Lower leg skin (tissue), 4 donors: ENCODE results near the gene CD9. TPM values are rescaled to one million over a fixed set of nuclear protein-coding genes. Genes with fewer than 3 reads are reported as not detected.

Source experiments
- DNase-seq, 2 donors: peaks; one replicate each; pipeline ENCODE4 v3.0.0-alpha.2; 2019; ENCODE audit warnings: low spot score in 2 of 2
- H3K4me3 ChIP-seq: fragments of 200-600 bp; sonication (generic); 2 replicates; pipeline ENCODE4 v1.5.1; 2017; ENCODE audit warnings: mild to moderate bottlenecking, low read depth; ENCODE audit not compliant: poor library complexity, severe bottlenecking
- POLR2A ChIP-seq, 2 donors: fragments of 450-650 bp; IDR thresholded peaks; one replicate each; pipeline ENCODE4 v1.6.1; 2016 to 2017; ENCODE audit warnings: antibody characterized with exemption in 2 of 2, mild to moderate bottlenecking in 1 of 2, moderate library complexity in 1 of 2
- WGBS, 2 donors: methylation state at CpG; one replicate each; pipeline ENCODE4 v1.1.5; 2018; 5-methylcytosine and 5-hydroxymethylcytosine counted together
- intact Hi-C: fragments of 100-400 bp; cut with DNase I; formaldehyde crosslinking; loops from one replicate; pipeline ENCODE4 v1.15.0; 2023; ENCODE audit warnings: low total_unique reads
- total RNA-seq, 4 donors: library from RNA; depleted of rRNA; stranded (reverse); fragments of >200 nt; gene quantifications; one replicate each; pipeline ENCODE4 v1.1.0, GENCODE V29; 2016
- TF ChIP-seq, protein P1 (sequence below), 3 donors: fragments of 450-650 bp; IDR thresholded peaks; one replicate each; pipeline ENCODE4 v1.5.1; 2016; ENCODE audit warnings: antibody characterized with exemption in 3 of 3, mild to moderate bottlenecking in 3 of 3, moderate library complexity in 2 of 3

Gene CD9
- total RNA-seq, 4 donors from 2014 or later, result 378 to 494 (median 412) TPM

GRCh38 chr12:6257007-6257406 is 56.8 kb downstream of the CD9 start:
- no peak overlapping the region for H3K4me3 ChIP-seq
- DNase-seq, result no peak
- TF ChIP-seq POLR2A (IDR thresholded peaks at IDR 0.05), result no peak
- TF ChIP-seq, protein P1, sequence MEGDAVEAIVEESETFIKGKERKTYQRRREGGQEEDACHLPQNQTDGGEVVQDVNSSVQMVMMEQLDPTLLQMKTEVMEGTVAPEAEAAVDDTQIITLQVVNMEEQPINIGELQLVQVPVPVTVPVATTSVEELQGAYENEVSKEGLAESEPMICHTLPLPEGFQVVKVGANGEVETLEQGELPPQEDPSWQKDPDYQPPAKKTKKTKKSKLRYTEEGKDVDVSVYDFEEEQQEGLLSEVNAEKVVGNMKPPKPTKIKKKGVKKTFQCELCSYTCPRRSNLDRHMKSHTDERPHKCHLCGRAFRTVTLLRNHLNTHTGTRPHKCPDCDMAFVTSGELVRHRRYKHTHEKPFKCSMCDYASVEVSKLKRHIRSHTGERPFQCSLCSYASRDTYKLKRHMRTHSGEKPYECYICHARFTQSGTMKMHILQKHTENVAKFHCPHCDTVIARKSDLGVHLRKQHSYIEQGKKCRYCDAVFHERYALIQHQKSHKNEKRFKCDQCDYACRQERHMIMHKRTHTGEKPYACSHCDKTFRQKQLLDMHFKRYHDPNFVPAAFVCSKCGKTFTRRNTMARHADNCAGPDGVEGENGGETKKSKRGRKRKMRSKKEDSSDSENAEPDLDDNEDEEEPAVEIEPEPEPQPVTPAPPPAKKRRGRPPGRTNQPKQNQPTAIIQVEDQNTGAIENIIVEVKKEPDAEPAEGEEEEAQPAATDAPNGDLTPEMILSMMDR (IDR thresholded peaks at IDR 0.05), result no peak
- intact Hi-C loops, result no loop called here
- 91 to 96% methylated on average over 6 of the region's 6 CpGs for WGBS, 2 donors

DNA sequence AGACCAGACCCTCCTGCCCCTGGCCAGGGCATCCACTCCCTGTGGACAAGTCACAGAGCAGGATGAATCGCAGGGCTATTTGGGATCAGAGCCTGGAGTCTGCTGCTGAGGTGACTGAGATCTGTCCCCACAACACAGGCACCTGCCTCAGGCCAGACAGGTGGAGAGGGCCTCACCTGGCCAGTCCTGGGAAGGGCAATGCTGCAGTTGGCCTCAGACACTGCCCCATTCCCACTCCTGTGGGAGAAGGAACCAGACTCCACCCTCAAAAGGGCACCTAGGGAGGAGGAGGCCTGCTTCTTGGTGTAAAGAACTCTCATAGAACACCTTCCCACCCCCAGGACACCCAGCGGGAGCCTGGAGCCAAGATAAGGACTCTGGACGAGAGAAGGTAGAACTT is 62.0 kb downstream of the CD9 start:
- no peak overlapping the region for H3K4me3 ChIP-seq
- intact Hi-C loops, result no loop called here
- TF ChIP-seq, protein P1 (IDR thresholded peaks at IDR 0.05), result no peak
- TF ChIP-seq POLR2A (IDR thresholded peaks at IDR 0.05), result no peak
- 89 to 92% methylated on average over 3 of the region's 3 CpGs for WGBS, 2 donors
- DNase-seq, result no peak

GRCh38 chr12:6262623-6263022 is 62.4 kb downstream of the CD9 start:
- WGBS, 2 donors, result 50 to 65% methylated on average over 2 of the region's 2 CpGs
- no peak for TF ChIP-seq POLR2A (IDR thresholded peaks at IDR 0.05)
- TF ChIP-seq, protein P1 (IDR thresholded peaks at IDR 0.05), result no peak
- intact Hi-C loops, result no loop called here
- no peak for DNase-seq
- no peak overlapping the region for H3K4me3 ChIP-seq

DNA sequence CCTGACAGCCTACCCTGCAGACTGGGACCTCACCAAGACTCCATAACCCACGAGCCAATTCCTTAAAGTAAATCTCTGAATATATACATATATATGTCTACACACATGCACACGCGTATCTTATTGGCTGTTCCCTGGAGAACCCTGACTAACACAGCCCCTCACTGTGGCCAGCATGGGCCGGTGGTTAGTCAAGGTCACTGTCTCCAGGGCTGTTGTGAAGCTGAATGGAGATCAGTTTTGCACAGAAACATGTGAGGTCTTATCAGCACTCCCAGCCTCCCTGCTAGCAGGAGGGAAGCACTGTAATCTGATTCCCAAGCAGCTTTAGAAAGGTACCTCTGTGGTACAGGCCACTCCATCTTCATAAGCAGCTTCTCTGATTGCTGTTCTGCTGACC is 63.7 kb downstream of the CD9 start:
- TF ChIP-seq, protein P1 (IDR thresholded peaks at IDR 0.05), result no peak
- no peak for TF ChIP-seq POLR2A (IDR thresholded peaks at IDR 0.05)
- no peak overlapping the region for H3K4me3 ChIP-seq
- intact Hi-C loops, result no loop called here
- no peak for DNase-seq
- WGBS, 2 donors, result 84 to 93% methylated on average over 4 of the region's 4 CpGs

GRCh38 chr12:6264402-6265037 is 64.3 kb downstream of the CD9 start:
- 63 to 81% methylated on average over 11 of the region's 11 CpGs for WGBS, 2 donors
- intact Hi-C loops, result no loop called here
- no peak for DNase-seq
- TF ChIP-seq, protein P1 (IDR thresholded peaks at IDR 0.05), result no peak
- no peak for TF ChIP-seq POLR2A (IDR thresholded peaks at IDR 0.05)
- no peak overlapping the region for H3K4me3 ChIP-seq

GRCh38 chr12:6265038-6265405 is 64.8 kb downstream of the CD9 start:
- TF ChIP-seq, protein P1 (IDR thresholded peaks at IDR 0.05), result no peak
- TF ChIP-seq POLR2A (IDR thresholded peaks at IDR 0.05), result no peak
- no peak overlapping the region for H3K4me3 ChIP-seq
- 96 to 97% methylated on average over 2 of the region's 2 CpGs for WGBS, 2 donors
- intact Hi-C loops, result no loop called here
- no peak for DNase-seq
